Muscle of leg (tissue), 11 donors: Measurements from ENCODE around the gene LRP5. TPM values are rescaled to one million over a fixed set of nuclear protein-coding genes. Genes with fewer than 3 reads are reported as not detected.
A peak's percentile ranks its signal among the peaks of the same experiment; 100 is the strongest.

Experiments
- DNase-seq: peaks from one replicate; pipeline ENCODE4 v3.0.0; 2013
- H3K27ac ChIP-seq: one replicate; pipeline ENCODE4 v1.5.1; 2013; ENCODE audit warnings: mild to moderate bottlenecking, low read length, control low read depth
- H3K27me3 ChIP-seq: one replicate; pipeline ENCODE4 v1.6.1; 2013; ENCODE audit warnings: low read length; ENCODE audit not compliant: control insufficient read depth, insufficient read depth
- H3K36me3 ChIP-seq: one replicate; pipeline ENCODE4 v1.6.1; 2013; ENCODE audit warnings: low read length; ENCODE audit not compliant: control insufficient read depth, insufficient read depth
- H3K4me1 ChIP-seq: one replicate; pipeline ENCODE4 v1.6.1; 2013; ENCODE audit warnings: low read length; ENCODE audit not compliant: control insufficient read depth, insufficient read depth
- H3K4me3 ChIP-seq: one replicate; pipeline ENCODE4 v1.5.1; 2013; ENCODE audit warnings: low read length, control low read depth
- H3K9me3 ChIP-seq: replicated peaks from 2 replicates; pipeline ENCODE4 v1.6.1; 2013; ENCODE audit warnings: low read depth, low read length; ENCODE audit not compliant: control insufficient read depth
- WGBS: methylation state at CpG from one replicate; pipeline ENCODE4 v1.1.5; 2013; ENCODE audit warnings: missing lambda C conversion rate; ENCODE audit not compliant: insufficient coverage; 5-methylcytosine and 5-hydroxymethylcytosine counted together
- polyA plus RNA-seq, 8 donors: library from polyadenylated mRNA; unstranded; fragments of 120-200 nt; gene quantifications; one replicate each; pipeline versions ENCODE4 v1.2.1 to v1.2.3, GENCODE V29; 2013; ENCODE audit warnings: inconsistent platforms in 1 of 8, low replicate concordance in 1 of 8; ENCODE audit not compliant: insufficient read length in 8 of 8, insufficient read depth in 1 of 8
- total RNA-seq: library from RNA; stranded (reverse); fragments of 120-200 nt; gene quantifications from one replicate; pipeline ENCODE4 v1.2.4, GENCODE V29; 2013

LRP5 gene
- total and polyA plus RNA-seq, 9 donors: 30.9 to 70.0 (median 65.1) TPM

DNA sequence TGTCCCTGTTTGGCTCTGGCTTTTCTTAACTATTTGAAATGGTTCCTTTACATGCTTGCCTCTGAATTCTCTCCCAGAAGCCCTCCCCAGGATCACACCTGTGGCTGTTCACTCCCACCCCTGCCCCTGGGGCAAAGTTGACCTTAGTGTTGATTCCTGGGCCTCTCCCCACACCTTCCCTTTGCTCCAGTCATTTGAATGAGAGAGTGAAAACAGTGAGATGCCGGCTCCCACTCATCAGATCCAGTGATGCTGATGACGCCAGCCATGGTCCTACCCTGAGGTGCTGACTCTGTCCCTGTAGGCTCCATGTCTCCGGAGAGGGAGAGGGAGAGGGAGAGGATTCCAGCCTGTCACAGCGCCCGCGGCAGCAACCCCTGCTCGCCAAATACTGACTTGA is 40.7 kb downstream of the LRP5 start:
- H3K27ac ChIP-seq: peak overlapping the region; percentile 85
- H3K4me1 ChIP-seq: peaks cover 29% of the 10 kb centered on the region
- no peak for DNase-seq
- H3K27me3 ChIP-seq: no peaks in the 10 kb centered on the region
- 65% methylated on average over 5 of the region's 7 CpGs for WGBS
- H3K4me3 ChIP-seq: no peak overlapping the region
- no peaks in the 10 kb centered on the region for H3K9me3 ChIP-seq
- peaks cover 44% of the 10 kb centered on the region for H3K36me3 ChIP-seq

- H3K36me3 ChIP-seq: peaks cover 43% of the 10 kb centered on the region
- 46% methylated on average over 10 of the region's 11 CpGs for WGBS
- H3K27me3 ChIP-seq: no peaks in the 10 kb centered on the region
- H3K4me1 ChIP-seq: peaks cover 29% of the 10 kb centered on the region
- H3K9me3 ChIP-seq: peaks cover under 1% of the 10 kb centered on the region
- peak overlapping the region; percentile 85 for H3K27ac ChIP-seq
- no peak for DNase-seq
- no peak overlapping the region for H3K4me3 ChIP-seq
Measured at GRCh38 chr11:68353669-68354068, 41.3 kb downstream of the LRP5 start.

DNA sequence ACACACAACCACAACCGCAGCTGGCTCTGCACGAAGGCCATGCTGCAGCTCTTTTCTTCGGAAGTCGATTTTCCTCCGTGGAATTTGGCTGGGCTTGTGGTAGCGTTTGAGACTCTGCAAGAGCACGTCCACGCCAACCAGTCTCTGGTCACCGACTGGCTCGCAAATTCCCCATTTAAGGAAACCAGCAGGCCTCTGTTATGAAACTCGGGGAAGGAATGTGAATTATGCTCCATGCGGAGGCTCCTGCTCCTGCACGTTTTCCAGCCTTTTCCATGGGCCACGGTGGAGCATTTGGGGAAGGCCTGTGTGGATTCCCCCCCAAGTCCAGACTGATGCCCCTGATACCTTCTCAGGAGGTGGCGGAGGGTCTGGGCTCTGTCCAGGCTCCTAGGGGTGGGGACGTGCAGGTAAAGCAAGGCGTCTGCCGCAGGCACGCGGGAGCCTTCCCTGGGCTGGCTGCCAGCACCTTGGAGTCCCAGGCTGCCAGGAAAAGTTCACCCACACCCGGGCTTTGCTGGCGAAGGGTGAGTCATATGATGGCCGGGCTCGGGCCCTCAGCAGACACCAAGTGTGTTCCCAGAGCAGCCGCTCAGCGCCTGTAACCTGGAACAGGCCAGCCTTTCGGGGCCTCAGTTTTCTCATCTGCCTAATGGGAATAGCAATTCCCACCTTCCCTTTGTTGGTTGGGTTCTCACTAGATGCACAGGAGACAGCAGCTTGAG is 41.9 kb downstream of the LRP5 start:
- Histone ChIP-seq H3K27ac (peak overlapping the region; percentile 85), H3K9me3 (peaks cover 2% of the 10 kb centered on the region), H3K27me3 (no peaks in the 10 kb centered on the region), H3K4me1 (peaks cover 29% of the 10 kb centered on the region), H3K36me3 (peaks cover 47% of the 10 kb centered on the region), H3K4me3 (no peak overlapping the region)
- peak; percentile 92 for DNase-seq
- 41% methylated on average over 21 of the region's 27 CpGs for WGBS

GRCh38 chr11:68355471-68355870 is 43.1 kb downstream of the LRP5 start:
- DNase-seq: no peak
- peak overlapping the region; percentile 21 for H3K27ac ChIP-seq
- no peak overlapping the region for H3K4me3 ChIP-seq
- peaks cover 29% of the 10 kb centered on the region for H3K4me1 ChIP-seq
- peaks cover 50% of the 10 kb centered on the region for H3K36me3 ChIP-seq
- H3K9me3 ChIP-seq: peaks cover 2% of the 10 kb centered on the region
- no peaks in the 10 kb centered on the region for H3K27me3 ChIP-seq
- WGBS: 98% methylated on average over 6 of the region's 7 CpGs

DNA sequence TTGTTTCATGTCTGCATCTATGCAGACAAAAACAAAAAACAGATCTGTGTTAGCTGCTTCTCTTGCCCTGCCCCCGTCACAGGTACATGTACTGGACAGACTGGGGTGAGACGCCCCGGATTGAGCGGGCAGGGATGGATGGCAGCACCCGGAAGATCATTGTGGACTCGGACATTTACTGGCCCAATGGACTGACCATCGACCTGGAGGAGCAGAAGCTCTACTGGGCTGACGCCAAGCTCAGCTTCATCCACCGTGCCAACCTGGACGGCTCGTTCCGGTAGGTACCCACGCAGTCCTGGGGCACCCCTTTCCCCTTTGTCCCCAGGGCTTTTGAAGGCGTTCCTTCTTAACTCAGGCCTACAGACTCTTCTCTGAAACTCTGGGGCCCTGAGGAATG is 45.2 kb downstream of the LRP5 start:
- peaks cover 2% of the 10 kb centered on the region for H3K9me3 ChIP-seq
- no peak overlapping the region for H3K27ac ChIP-seq
- no peaks in the 10 kb centered on the region for H3K27me3 ChIP-seq
- no peak overlapping the region for H3K4me3 ChIP-seq
- peaks cover 29% of the 10 kb centered on the region for H3K4me1 ChIP-seq
- 90% methylated on average over 14 of the region's 14 CpGs for WGBS
- peaks cover 51% of the 10 kb centered on the region for H3K36me3 ChIP-seq
- DNase-seq: no peak

- no CpG with 5 or more reads among the region's 6 CpGs for WGBS
- H3K36me3 ChIP-seq: peaks cover 57% of the 10 kb centered on the region
- H3K27ac ChIP-seq: no peak overlapping the region
- H3K27me3 ChIP-seq: no peaks in the 10 kb centered on the region
- H3K4me3 ChIP-seq: no peak overlapping the region
- no peak for DNase-seq
- peaks cover 2% of the 10 kb centered on the region for H3K9me3 ChIP-seq
- H3K4me1 ChIP-seq: peaks cover 22% of the 10 kb centered on the region
Measured at GRCh38 chr11:68358416-68358815, 46.0 kb downstream of the LRP5 start.

DNA sequence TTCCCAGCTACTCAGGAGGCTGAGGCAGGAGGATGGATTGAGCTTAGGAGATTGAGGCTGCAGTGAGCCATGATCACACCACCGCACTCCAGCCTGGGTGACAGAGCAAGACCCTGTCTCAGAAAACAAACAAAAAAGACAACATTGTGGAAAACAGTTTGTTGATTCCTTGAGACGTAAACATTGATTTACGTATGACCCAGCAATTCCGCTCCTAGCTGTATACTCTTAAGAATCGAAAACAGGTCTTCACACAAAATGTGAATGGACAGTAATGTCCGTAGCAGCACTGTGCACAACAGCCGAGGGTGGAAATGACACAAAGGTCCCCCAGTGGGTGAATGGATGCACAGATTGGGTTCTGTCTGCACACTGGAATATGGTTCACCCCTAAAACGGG is 49.3 kb downstream of the LRP5 start:
- DNase-seq: no peak
- Histone ChIP-seq H3K9me3 (peaks cover 2% of the 10 kb centered on the region), H3K4me1 (no peaks in the 10 kb centered on the region), H3K36me3 (peaks cover 64% of the 10 kb centered on the region), H3K4me3 (no peak overlapping the region), H3K27me3 (no peaks in the 10 kb centered on the region), H3K27ac (no peak overlapping the region)
- WGBS: 97% methylated on average over 8 of the region's 8 CpGs

GRCh38 chr11:68362801-68363379 is 50.5 kb downstream of the LRP5 start:
- WGBS: 87% methylated on average over 12 of the region's 15 CpGs
- DNase-seq: no peak
- no peaks in the 10 kb centered on the region for H3K27me3 ChIP-seq
- H3K9me3 ChIP-seq: peaks cover 2% of the 10 kb centered on the region
- H3K36me3 ChIP-seq: peaks cover 68% of the 10 kb centered on the region
- H3K4me1 ChIP-seq: no peaks in the 10 kb centered on the region
- no peak overlapping the region for H3K27ac ChIP-seq
- no peak overlapping the region for H3K4me3 ChIP-seq

GRCh38 chr11:68363776-68364175 is 51.4 kb downstream of the LRP5 start:
- Histone ChIP-seq H3K36me3 (peaks cover 68% of the 10 kb centered on the region), H3K4me3 (no peak overlapping the region), H3K27me3 (no peaks in the 10 kb centered on the region), H3K4me1 (no peaks in the 10 kb centered on the region), H3K9me3 (peaks cover under 1% of the 10 kb centered on the region), H3K27ac (no peak overlapping the region)
- no peak for DNase-seq
- 89% methylated on average over 3 of the region's 20 CpGs for WGBS

DNA sequence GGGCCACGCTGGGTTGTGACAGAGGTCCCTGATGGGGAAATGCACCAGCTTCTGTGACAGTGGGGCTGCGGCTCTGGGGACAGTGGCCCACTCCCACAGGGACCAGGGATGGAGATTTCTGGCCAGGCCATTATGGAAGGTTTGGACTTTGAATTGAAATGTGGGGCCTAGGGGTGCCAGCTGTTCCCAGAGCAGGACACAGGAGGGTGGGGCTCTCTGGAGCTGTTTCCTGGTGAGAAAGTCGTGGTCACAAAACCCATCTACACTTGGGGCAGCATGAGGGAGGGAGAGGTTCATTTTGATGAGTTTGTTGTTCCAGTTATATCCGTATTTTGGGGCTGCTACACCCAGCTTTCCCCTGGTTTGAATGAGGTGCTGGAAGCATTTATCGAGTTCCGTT is 52.2 kb downstream of the LRP5 start:
- no peaks in the 10 kb centered on the region for H3K9me3 ChIP-seq
- H3K27me3 ChIP-seq: no peaks in the 10 kb centered on the region
- DNase-seq: no peak
- peaks cover 6% of the 10 kb centered on the region for H3K4me1 ChIP-seq
- H3K27ac ChIP-seq: no peak overlapping the region
- no peak overlapping the region for H3K4me3 ChIP-seq
- WGBS: 88% methylated on average over 5 of the region's 6 CpGs
- peaks cover 64% of the 10 kb centered on the region for H3K36me3 ChIP-seq
